Liver (tissue), 9 donors: ENCODE results near the gene MYH2. TPM values are rescaled to one million over a fixed set of nuclear protein-coding genes. Genes with fewer than 3 reads are reported as not detected.

Source experiments
- DNase-seq: peaks from one replicate; pipeline ENCODE4 v3.0.0-alpha.2; 2017; ENCODE audit warnings: low spot score
- H3K27ac ChIP-seq, 2 donors: one replicate each; pipeline ENCODE4 v1.7.0; 2013; ENCODE audit warnings: inconsistent platforms in 2 of 2, low read length in 2 of 2, control low read depth in 1 of 2, low read depth in 1 of 2, mild to moderate bottlenecking in 1 of 2
- H3K27me3 ChIP-seq, 4 donors: one replicate each; pipeline versions ENCODE4 v1.6.1 to v1.7.0; 2013; ENCODE audit warnings: low read length in 3 of 4, inconsistent platforms in 1 of 4, mild to moderate bottlenecking in 1 of 4, moderate library complexity in 1 of 4; ENCODE audit not compliant: control insufficient read depth in 4 of 4, insufficient read depth in 4 of 4
- H3K36me3 ChIP-seq, 4 donors: one replicate each; pipeline versions ENCODE4 v1.6.1 to v1.7.0; 2013; ENCODE audit warnings: low read length in 3 of 4, mild to moderate bottlenecking in 3 of 4, low read depth in 1 of 4, moderate library complexity in 1 of 4; ENCODE audit not compliant: control insufficient read depth in 4 of 4, insufficient read depth in 3 of 4
- H3K4me1 ChIP-seq, 4 donors: one replicate each; pipeline versions ENCODE4 v1.6.1 to v1.7.0; 2013; ENCODE audit warnings: low read length in 3 of 4, mild to moderate bottlenecking in 3 of 4, moderate library complexity in 1 of 4; ENCODE audit not compliant: control insufficient read depth in 4 of 4, insufficient read depth in 4 of 4
- H3K4me3 ChIP-seq, 3 donors: one replicate each; pipeline versions ENCODE4 v1.6.1 to v1.7.0; 2013; ENCODE audit warnings: low read length in 3 of 3, control low read depth in 1 of 3, low read depth in 1 of 3, mild to moderate bottlenecking in 1 of 3
- H3K9ac ChIP-seq, 2 donors: one replicate each; pipeline ENCODE4 v1.7.0; 2013; ENCODE audit warnings: low read length in 2 of 2, mild to moderate bottlenecking in 2 of 2, moderate library complexity in 2 of 2, control low read depth in 1 of 2, low read depth in 1 of 2
- H3K9me3 ChIP-seq, 4 donors: one replicate each; pipeline versions ENCODE4 v1.6.1 to v1.7.0; 2013; ENCODE audit warnings: low read length in 3 of 4; ENCODE audit not compliant: control insufficient read depth in 4 of 4
- ATF3 ChIP-seq: IDR thresholded peaks from 2 replicates; pipeline ENCODE4 v1.6.1; 2016; ENCODE audit warnings: antibody characterized with exemption
- CTCF ChIP-seq: fragments of 150-350 bp; IDR thresholded peaks from 2 replicates; pipeline ENCODE4 v1.5.1; 2017; ENCODE audit warnings: improper control_type of control experiment, low read depth, low read length; ENCODE audit not compliant: missing input control
- EGR1 ChIP-seq, 2 donors: IDR thresholded peaks; 2 replicates each; pipeline ENCODE4 v1.6.1; 2016 to 2018; ENCODE audit warnings: antibody characterized with exemption in 2 of 2, low read depth in 2 of 2
- FOXA1 ChIP-seq: IDR thresholded peaks from 2 replicates; pipeline ENCODE4 v1.6.1; 2016; ENCODE audit warnings: antibody characterized with exemption
- FOXA2 ChIP-seq: IDR thresholded peaks from 2 replicates; pipeline ENCODE4 v1.6.1; 2016; ENCODE audit warnings: antibody characterized with exemption
- GABPA ChIP-seq, 2 donors: IDR thresholded peaks in 1 of 2; conservative IDR thresholded peaks in 1 of 2; 2 replicates each; pipeline ENCODE4 v1.6.1; 2016; ENCODE audit warnings: antibody characterized with exemption in 2 of 2, mild to moderate bottlenecking in 1 of 2, moderate library complexity in 1 of 2
- HNF4G ChIP-seq: IDR thresholded peaks from 2 replicates; pipeline ENCODE4 v1.6.1; 2016; ENCODE audit warnings: antibody characterized with exemption
- JUND ChIP-seq, 2 donors: IDR thresholded peaks; 2 replicates each; pipeline ENCODE4 v1.6.1; 2016; ENCODE audit warnings: antibody characterized with exemption in 2 of 2
- MAX ChIP-seq: IDR thresholded peaks from 2 replicates; pipeline ENCODE4 v1.6.1; 2016; ENCODE audit warnings: antibody characterized with exemption
- NR2F2 ChIP-seq: IDR thresholded peaks from 2 replicates; pipeline ENCODE4 v1.6.1; 2016; ENCODE audit warnings: antibody characterized with exemption
- RAD21 ChIP-seq, 2 donors: IDR thresholded peaks; 2 replicates each; pipeline ENCODE4 v1.6.1; 2016; ENCODE audit warnings: antibody characterized with exemption in 2 of 2, mild to moderate bottlenecking in 2 of 2
- REST ChIP-seq: IDR thresholded peaks from 2 replicates; pipeline ENCODE4 v1.6.1; 2016; ENCODE audit warnings: antibody characterized with exemption, mild to moderate bottlenecking
- SP1 ChIP-seq: IDR thresholded peaks from 2 replicates; pipeline ENCODE4 v1.6.1; 2018; ENCODE audit warnings: antibody characterized with exemption, mild to moderate bottlenecking
- ZBTB33 ChIP-seq: IDR thresholded peaks from 2 replicates; pipeline ENCODE4 v1.6.1; 2016; ENCODE audit warnings: antibody characterized with exemption
- WGBS: extraction: QIAGEN DNeasy Blood & Tissue Kit; methylation state at CpG from one replicate; pipeline ENCODE4 v1.1.7; 2013; 5-methylcytosine and 5-hydroxymethylcytosine counted together
- polyA plus RNA-seq, 2 donors: library from polyadenylated mRNA; stranded (reverse) in 1 of 2; unstranded in 1 of 2; fragments of 200-250 nt in 1 of 2; fragments of >200 nt in 1 of 2; fragmentation: Nextera tagmentation in 1 of 2; extraction: Ambion mirVana in 1 of 2; gene quantifications; one replicate each; pipeline versions ENCODE4 v1.2.1 to v1.2.3, GENCODE V29; 2013 to 2015
- total RNA-seq, 2 donors: library from RNA; depleted of rRNA; stranded (reverse); fragments of >200 nt; gene quantifications; one replicate each; pipeline ENCODE4 v1.2.3, GENCODE V29; 2014
- donor health status: healthy.
- donor health status: healthy.
- donor health status: healthy.
- donor health status: healthy.
- donor health status: healthy.

The MYH2 gene
- total and polyA plus RNA-seq, 4 donors, result under 0.01 to 0.23 TPM; not detected in 2

GRCh38 chr17:10563991-10564660, 14.7 kb upstream of the MYH2 start (continued):
- no peak for TF ChIP-seq ZBTB33
- no peak for TF ChIP-seq RAD21 (IDR thresholded peaks at IDR 0.05)
- no peak for TF ChIP-seq NR2F2

GRCh38 chr17:10558049-10558448, 8.6 kb upstream of the MYH2 start:
- Histone ChIP-seq H3K4me3 (no peak overlapping the region), H3K9me3 (no peaks in the 10 kb centered on the region), H3K36me3 (no peaks in the 10 kb centered on the region), H3K27me3 (peaks cover 0 to 4% (median 0%) of the 10 kb centered on the region in 4 donors), H3K4me1 (no peaks in the 10 kb centered on the region), H3K9ac (no peak overlapping the region), H3K27ac (no peak overlapping the region)
- TF ChIP-seq ATF3, result no peak
- TF ChIP-seq FOXA1, result no peak
- no peak for TF ChIP-seq REST
- no peak for TF ChIP-seq CTCF
- no peak for TF ChIP-seq SP1
- TF ChIP-seq EGR1 (IDR thresholded peaks at IDR 0.05; ENCODE audit: low read depth in 2 of 2), result no peak
- no peak for TF ChIP-seq NR2F2
- no peak for TF ChIP-seq JUND (IDR thresholded peaks at IDR 0.05)
- no peak for TF ChIP-seq MAX
- no peak for TF ChIP-seq GABPA (IDR thresholded peaks at IDR 0.05 in 1 of 2, conservative IDR thresholded peaks at IDR 0.05 in 1 of 2)
- no peak for TF ChIP-seq FOXA2
- TF ChIP-seq HNF4G, result no peak
- TF ChIP-seq ZBTB33, result no peak
- DNase-seq, result no peak
- 68% methylated on average over 6 of the region's 6 CpGs for WGBS
